Measurements from ENCODE around the gene ACAD8.
"Not testable (repeated sequence)": the region's sequence is repeated elsewhere in the genome, so short reads cannot be mapped to it uniquely, and the experiment has no call there.

The ACAD8 gene

DNA sequence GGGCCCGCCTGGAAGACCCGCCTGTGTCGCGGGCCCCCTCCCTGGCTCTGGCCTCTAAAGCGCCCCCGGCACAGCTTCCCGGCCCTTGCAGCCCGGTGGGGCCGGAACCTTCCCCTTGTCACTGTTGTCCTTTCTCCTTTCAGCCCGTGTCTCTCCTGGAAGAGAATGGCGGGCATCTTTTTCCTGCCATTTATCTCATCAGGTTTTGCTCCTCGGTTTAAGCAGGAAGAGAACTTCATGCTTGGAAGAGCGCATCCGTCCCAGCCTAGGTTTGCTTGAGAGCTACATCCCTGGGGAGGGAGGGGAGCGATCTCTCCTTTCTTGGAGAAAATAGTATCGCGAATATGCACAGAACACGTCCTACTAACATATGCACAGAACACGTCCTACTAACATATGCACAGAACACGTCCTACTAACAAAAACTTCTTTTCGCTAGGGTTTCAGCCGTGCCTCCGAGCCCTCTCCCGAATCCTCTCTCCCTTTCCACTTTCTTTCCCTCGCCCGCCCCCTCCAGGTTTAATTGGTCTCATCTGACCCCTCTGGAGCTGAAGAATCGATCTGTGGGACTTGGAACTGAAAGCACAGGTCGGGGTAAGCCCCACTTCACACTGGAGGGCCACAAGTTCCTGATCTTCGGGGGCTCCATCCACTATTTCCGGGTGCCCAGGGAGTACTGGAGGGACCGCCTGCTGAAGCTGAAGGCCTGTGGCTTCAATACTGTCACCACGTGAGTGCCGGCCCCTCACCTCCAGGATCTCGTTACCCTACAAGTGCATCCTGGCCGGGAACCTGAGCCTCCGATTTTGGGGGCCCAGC is 24.0 kb downstream of the ACAD8 start:
- Histone ChIP-seq H3K4me1 (ENCODE audit: control insufficient read depth, insufficient read depth, low read length, unreplicated experiment) (no peaks in the 10 kb centered on the region), H3K4me3 (ENCODE audit: low read depth, low read length) (no peak overlapping the region), H3K79me2 (ENCODE audit: control insufficient read depth, insufficient read depth, low read length, unreplicated experiment) (no peaks in the 10 kb centered on the region), H2AFZ (ENCODE audit: low read length, unreplicated experiment) (peak overlapping the region; percentile 12), H3K36me3 (ENCODE audit: insufficient read depth, low read length) (no peaks in the 10 kb centered on the region), H3K27ac (ENCODE audit: low read depth, low read length) (no peak overlapping the region), H3K27me3 (ENCODE audit: insufficient read depth, low read length) (peaks cover 75% of the 10 kb centered on the region)

DNA sequence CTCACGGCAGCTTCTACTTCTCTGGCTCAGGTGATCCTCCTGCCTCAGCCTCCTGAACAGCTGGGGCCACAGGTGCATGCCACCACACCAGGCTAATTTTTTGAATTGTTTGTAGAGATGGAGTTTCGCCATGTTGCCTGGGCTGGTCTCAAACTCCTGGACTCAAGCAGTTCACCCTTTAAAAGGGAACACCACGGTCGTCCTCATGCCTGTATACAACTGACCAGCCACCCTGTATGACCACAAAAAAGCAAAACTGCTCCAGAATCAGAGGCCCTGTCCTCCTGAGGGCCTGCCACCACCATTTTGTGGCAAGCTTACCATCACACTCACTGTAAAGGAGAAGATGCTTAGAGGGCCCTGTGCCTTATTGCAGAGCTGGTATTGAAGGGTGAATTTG is 25.0 kb downstream of the ACAD8 start:
- H3K4me3 ChIP-seq (ENCODE audit: low read depth, low read length), result no peak overlapping the region
- H3K27me3 ChIP-seq (ENCODE audit: insufficient read depth, low read length), result peaks cover 65% of the 10 kb centered on the region
- H3K79me2 ChIP-seq (ENCODE audit: control insufficient read depth, insufficient read depth, low read length, unreplicated experiment), result no peaks in the 10 kb centered on the region

DNA sequence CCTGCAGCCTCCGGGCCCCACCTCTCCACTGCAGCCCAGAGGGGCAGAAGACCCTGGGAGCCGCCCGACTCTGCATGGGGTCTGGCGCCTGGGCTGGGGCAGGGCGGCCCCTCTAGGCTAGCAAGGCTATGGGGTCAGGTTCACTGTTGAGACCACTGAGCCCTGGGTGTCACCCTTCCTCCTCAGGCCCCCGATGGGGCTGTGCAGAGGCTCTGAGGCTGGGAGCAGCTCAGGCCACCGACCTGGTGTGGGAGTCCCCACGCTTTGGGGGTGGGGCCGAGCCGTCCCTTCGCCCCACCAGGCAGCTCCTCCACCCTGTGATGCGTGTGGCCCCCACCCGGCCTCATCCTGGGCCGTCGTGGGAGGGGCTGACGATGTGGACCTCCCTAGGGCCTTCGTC is 28.3 kb downstream of the ACAD8 start:
- not testable (repeated sequence) for H3K79me2 ChIP-seq (ENCODE audit: control insufficient read depth, insufficient read depth, low read length, unreplicated experiment); H3K36me3 ChIP-seq (ENCODE audit: insufficient read depth, low read length); H3K4me3 ChIP-seq (ENCODE audit: low read depth, low read length); H2AFZ ChIP-seq (ENCODE audit: low read length, unreplicated experiment); H3K27ac ChIP-seq (ENCODE audit: low read depth, low read length); H3K4me1 ChIP-seq (ENCODE audit: control insufficient read depth, insufficient read depth, low read length, unreplicated experiment)
- H3K27me3 ChIP-seq (ENCODE audit: insufficient read depth, low read length), result peaks cover 33% of the 10 kb centered on the region

More for the DNA sequence above, 25.0 kb downstream of the ACAD8 start:
- Histone ChIP-seq H3K36me3 (ENCODE audit: insufficient read depth, low read length) (no peaks in the 10 kb centered on the region), H3K27ac (ENCODE audit: low read depth, low read length) (no peak overlapping the region), H3K4me1 (ENCODE audit: control insufficient read depth, insufficient read depth, low read length, unreplicated experiment) (no peaks in the 10 kb centered on the region), H2AFZ (ENCODE audit: low read length, unreplicated experiment) (no peak overlapping the region)

DNA sequence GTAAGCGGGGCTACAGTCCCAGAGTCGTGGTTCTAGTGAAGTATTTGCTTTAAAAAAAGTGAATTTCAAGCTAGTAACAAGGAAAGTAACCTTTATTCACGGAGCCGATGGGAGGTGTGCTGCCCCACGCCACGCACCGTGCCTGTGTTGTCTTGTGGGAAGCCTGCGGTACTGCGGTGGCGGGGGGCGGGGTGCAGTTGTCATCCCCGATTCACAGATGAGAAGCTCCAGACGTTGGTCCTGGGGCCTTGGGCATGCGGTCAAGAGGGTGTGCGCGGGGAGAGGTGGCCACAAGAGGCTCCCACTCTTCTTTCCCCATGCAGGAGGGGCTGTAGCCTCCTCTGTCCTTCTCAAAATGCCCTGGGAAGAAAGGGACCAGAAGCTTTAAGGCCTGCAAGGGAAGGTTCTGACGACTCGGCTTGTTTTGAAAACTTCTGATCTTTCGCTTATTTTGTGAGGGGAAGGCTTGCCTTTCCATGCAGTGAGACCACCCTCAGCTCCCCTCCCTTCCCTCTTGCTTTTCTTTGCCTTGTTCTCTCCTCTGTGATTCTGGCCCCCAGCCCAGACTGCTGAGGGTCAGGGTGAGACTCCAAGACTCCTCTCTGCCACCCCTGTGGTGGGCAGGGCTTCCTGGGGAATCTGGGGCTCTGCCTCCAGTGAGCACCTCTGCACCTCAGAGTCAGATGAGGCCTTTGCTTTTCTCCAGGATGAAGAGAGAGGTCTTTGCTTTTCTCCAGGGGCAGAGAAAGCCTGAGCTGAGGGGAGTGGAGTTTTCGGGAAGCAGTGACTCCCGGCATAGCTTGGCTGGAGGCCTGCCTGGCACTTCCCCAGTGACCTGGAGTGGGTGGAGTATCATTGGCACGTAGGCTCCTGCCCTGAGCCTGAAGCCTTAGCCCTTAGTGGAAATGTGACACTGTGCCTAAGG is 29.0 kb downstream of the ACAD8 start:
- H2AFZ ChIP-seq (ENCODE audit: low read length, unreplicated experiment), result no peak overlapping the region
- H3K36me3 ChIP-seq (ENCODE audit: insufficient read depth, low read length), result no peaks in the 10 kb centered on the region
- no peak overlapping the region for H3K4me3 ChIP-seq (ENCODE audit: low read depth, low read length)
- no peaks in the 10 kb centered on the region for H3K4me1 ChIP-seq (ENCODE audit: control insufficient read depth, insufficient read depth, low read length, unreplicated experiment)
- no peak overlapping the region for H3K27ac ChIP-seq (ENCODE audit: low read depth, low read length)
- H3K79me2 ChIP-seq (ENCODE audit: control insufficient read depth, insufficient read depth, low read length, unreplicated experiment), result no peaks in the 10 kb centered on the region
- peaks cover 25% of the 10 kb centered on the region for H3K27me3 ChIP-seq (ENCODE audit: insufficient read depth, low read length)

DNA sequence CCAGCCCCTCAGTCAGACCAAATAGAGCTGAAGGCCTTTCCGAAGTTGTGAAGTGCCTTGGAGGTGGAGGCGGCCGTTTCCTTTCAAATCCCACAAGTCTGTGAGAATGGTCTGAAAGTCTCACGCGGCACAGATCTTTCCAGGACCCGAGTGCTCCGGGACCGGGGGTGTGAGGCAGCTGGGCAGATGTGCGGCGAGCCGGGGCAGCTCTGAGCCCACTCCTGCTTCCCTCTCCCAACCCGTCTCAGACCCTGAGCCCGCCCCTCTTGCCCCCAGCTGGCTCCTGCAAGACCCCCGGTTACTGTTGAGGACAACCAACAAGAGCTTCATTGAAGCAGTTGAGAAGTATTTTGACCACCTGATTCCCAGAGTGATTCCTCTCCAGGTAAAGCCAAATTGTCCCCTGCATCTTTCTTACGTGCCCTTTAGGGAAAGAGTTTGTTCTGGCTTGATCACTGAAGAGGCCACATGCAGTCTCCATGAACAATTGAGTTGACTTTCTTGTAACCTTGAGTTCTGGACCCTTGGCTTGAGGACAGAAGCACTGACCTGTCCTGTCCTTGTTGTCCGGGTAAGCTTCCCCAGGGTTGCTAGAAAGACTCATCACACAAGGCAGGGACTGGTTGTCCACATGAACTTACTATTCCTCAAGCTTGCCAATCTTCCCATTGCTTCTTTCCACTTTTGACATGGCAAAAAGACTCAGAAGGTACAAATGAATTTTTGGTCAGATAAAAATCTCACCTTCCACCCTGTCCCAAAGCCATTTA is 30.3 kb downstream of the ACAD8 start:
- H3K27me3 ChIP-seq (ENCODE audit: insufficient read depth, low read length), result peaks cover 12% of the 10 kb centered on the region
- H2AFZ ChIP-seq (ENCODE audit: low read length, unreplicated experiment), result no peak overlapping the region
- no peak overlapping the region for H3K4me3 ChIP-seq (ENCODE audit: low read depth, low read length)
- H3K79me2 ChIP-seq (ENCODE audit: control insufficient read depth, insufficient read depth, low read length, unreplicated experiment), result no peaks in the 10 kb centered on the region
- H3K27ac ChIP-seq (ENCODE audit: low read depth, low read length), result no peak overlapping the region
- no peaks in the 10 kb centered on the region for H3K4me1 ChIP-seq (ENCODE audit: control insufficient read depth, insufficient read depth, low read length, unreplicated experiment)
- no peaks in the 10 kb centered on the region for H3K36me3 ChIP-seq (ENCODE audit: insufficient read depth, low read length)

DNA sequence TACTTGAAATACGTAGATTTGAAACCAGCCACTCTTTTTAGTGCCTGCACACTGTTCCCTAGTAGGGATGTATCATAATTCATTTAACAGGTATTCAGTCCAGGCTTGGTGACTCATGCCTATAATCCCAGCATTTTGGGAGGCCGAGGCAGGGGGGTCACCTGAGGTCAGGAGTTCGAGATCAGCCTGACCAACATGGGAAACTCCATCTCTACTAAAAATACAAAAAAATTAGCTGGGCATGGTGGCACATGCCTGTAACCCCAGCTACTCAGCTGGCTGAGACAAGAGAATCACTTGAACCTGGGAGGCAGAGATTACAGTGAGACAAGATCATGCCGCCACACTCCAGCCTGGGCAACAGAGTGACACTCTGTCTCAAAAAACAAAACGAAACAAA is 31.0 kb downstream of the ACAD8 start:
- H3K27ac ChIP-seq (ENCODE audit: low read depth, low read length); H3K79me2 ChIP-seq (ENCODE audit: control insufficient read depth, insufficient read depth, low read length, unreplicated experiment); H3K4me1 ChIP-seq (ENCODE audit: control insufficient read depth, insufficient read depth, low read length, unreplicated experiment); H3K36me3 ChIP-seq (ENCODE audit: insufficient read depth, low read length); H3K27me3 ChIP-seq (ENCODE audit: insufficient read depth, low read length); H3K4me3 ChIP-seq (ENCODE audit: low read depth, low read length); H2AFZ ChIP-seq (ENCODE audit: low read length, unreplicated experiment): not testable (repeated sequence)

DNA sequence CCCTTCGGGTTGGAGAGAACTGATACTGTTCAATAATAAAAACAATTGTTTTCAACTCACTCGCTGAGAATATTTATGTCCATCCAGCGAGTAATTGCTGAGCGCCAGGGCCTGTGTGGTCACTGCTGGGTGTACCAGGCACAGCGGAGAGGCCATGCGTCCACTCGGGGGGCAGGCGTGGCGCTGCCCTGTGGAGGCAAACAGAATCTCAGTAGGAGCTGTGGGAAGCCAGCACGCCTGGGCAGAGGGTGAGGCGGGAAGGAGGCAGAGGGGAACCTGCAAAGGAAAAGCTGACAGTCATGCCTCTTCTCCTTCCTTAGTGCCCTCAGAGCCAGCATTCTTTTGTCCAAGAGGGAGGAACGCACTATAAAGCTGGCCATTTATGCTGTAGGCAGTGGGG is 34.2 kb downstream of the ACAD8 start:
- Histone ChIP-seq H3K36me3 (ENCODE audit: insufficient read depth, low read length) (no peaks in the 10 kb centered on the region), H2AFZ (ENCODE audit: low read length, unreplicated experiment) (no peak overlapping the region), H3K27me3 (ENCODE audit: insufficient read depth, low read length) (peaks cover 9% of the 10 kb centered on the region), H3K27ac (ENCODE audit: low read depth, low read length) (no peak overlapping the region), H3K79me2 (ENCODE audit: control insufficient read depth, insufficient read depth, low read length, unreplicated experiment) (no peaks in the 10 kb centered on the region), H3K4me3 (ENCODE audit: low read depth, low read length) (no peak overlapping the region), H3K4me1 (ENCODE audit: control insufficient read depth, insufficient read depth, low read length, unreplicated experiment) (no peaks in the 10 kb centered on the region)

DNA sequence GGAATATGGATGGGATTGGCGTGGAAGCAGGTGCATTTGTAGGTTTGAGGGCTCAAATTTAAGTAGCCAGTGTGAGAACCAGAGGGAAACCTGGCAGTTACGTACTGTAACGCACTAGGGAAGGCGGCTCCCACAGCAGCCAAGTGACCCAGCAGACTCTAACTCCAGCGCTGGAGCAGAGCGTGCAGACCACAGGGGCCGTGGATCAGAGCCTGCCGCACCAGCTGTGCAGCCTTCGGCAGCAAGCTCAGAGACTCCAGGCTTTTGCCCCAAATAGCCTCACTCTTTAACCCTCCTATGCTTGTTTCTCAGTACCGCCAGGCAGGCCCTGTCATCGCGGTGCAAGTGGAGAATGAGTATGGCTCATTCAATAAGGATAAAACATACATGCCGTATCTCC is 35.1 kb downstream of the ACAD8 start:
- H3K4me3 ChIP-seq (ENCODE audit: low read depth, low read length), result no peak overlapping the region
- H3K4me1 ChIP-seq (ENCODE audit: control insufficient read depth, insufficient read depth, low read length, unreplicated experiment), result no peaks in the 10 kb centered on the region
- no peak overlapping the region for H2AFZ ChIP-seq (ENCODE audit: low read length, unreplicated experiment)
- no peaks in the 10 kb centered on the region for H3K36me3 ChIP-seq (ENCODE audit: insufficient read depth, low read length)
- H3K27ac ChIP-seq (ENCODE audit: low read depth, low read length), result no peak overlapping the region
- H3K27me3 ChIP-seq (ENCODE audit: insufficient read depth, low read length), result peaks cover 9% of the 10 kb centered on the region
- no peaks in the 10 kb centered on the region for H3K79me2 ChIP-seq (ENCODE audit: control insufficient read depth, insufficient read depth, low read length, unreplicated experiment)

DNA sequence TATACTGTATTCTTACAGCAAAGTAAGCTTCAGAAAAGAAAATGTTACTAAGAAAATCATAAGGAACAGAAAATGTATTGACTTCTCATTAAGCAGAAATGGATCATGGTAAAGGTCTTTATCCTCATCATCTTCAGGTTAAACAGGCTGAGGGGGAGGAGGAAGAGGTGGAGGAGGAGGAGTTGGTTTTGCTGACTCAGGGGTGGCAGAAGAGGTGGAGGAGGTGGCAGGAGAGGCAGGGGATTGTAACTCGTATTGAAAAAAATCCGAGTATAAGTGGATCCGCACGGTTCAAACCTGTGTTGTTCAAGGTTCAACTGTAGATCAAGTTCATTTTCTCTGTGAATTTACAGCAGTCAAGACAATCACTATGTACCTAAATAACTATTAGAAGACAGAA is 35.8 kb downstream of the ACAD8 start:
- no peaks in the 10 kb centered on the region for H3K4me1 ChIP-seq (ENCODE audit: control insufficient read depth, insufficient read depth, low read length, unreplicated experiment)
- no peaks in the 10 kb centered on the region for H3K79me2 ChIP-seq (ENCODE audit: control insufficient read depth, insufficient read depth, low read length, unreplicated experiment)
- H2AFZ ChIP-seq (ENCODE audit: low read length, unreplicated experiment), result no peak overlapping the region
- H3K36me3 ChIP-seq (ENCODE audit: insufficient read depth, low read length), result no peaks in the 10 kb centered on the region
- H3K27ac ChIP-seq (ENCODE audit: low read depth, low read length), result no peak overlapping the region
- H3K4me3 ChIP-seq (ENCODE audit: low read depth, low read length), result no peak overlapping the region
- H3K27me3 ChIP-seq (ENCODE audit: insufficient read depth, low read length), result peaks cover 9% of the 10 kb centered on the region

DNA sequence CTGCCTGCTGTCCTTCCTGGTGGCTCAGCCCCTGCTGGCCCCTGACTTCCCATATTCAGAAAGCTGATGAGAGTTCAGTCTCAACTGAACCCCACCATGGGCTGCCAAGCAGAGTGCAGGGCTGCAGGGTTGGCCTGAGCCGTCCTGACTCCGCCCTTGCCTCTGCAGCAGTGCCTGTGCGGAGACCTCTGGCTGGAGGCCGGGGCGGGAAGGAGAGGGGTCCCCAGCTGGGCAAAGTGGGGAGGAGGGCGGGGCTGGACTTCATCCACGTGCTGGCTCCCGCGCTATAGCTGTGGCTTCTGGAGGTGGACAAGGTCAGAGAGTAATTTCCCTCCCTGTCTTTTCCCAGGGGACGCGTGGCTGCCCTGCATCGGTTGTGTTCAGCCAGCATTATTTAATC is 36.4 kb downstream of the ACAD8 start:
- Histone ChIP-seq H3K4me1 (ENCODE audit: control insufficient read depth, insufficient read depth, low read length, unreplicated experiment) (no peaks in the 10 kb centered on the region), H3K36me3 (ENCODE audit: insufficient read depth, low read length) (no peaks in the 10 kb centered on the region), H3K27ac (ENCODE audit: low read depth, low read length) (no peak overlapping the region), H2AFZ (ENCODE audit: low read length, unreplicated experiment) (no peak overlapping the region), H3K4me3 (ENCODE audit: low read depth, low read length) (no peak overlapping the region), H3K27me3 (ENCODE audit: insufficient read depth, low read length) (peaks cover 9% of the 10 kb centered on the region), H3K79me2 (ENCODE audit: control insufficient read depth, insufficient read depth, low read length, unreplicated experiment) (no peaks in the 10 kb centered on the region)
